HG03460 (cell line): ENCODE measurements around the gene MYRFL.
A peak's percentile ranks its signal among the peaks of the same experiment; 100 is the strongest.

ENCODE experiments used
- ATAC-seq: cut with Tn5 transposase; IDR thresholded peaks from one replicate; pipeline ENCODE4 v1.9.1; 2021; ENCODE audit not compliant: unreplicated experiment

Gene MYRFL

DNA sequence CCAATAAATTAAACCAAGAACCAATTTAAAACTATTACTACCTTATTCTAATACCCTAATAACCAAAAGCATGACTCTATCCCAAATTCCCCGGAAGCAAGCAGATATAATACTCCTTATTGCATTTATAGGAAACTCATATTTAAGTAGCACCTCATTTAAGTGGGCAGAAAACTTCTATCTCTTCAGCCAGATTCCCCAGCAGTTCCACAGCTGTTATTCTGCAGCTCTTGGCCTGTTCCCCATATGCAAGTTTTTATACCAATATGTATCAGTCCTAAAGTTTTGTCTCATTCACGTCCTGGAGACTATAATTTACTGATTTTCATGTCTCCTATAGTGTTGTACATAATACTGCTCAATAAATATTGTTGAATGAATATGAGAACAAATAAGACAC, 106.5 kb downstream of the MYRFL start:
- no peak for ATAC-seq

- no peak for ATAC-seq
Observed at GRCh38 chr12:69932154-69932553, 107.1 kb downstream of the MYRFL start.

- no peak for ATAC-seq
Observed at GRCh38 chr12:69932676-69933552, 107.9 kb downstream of the MYRFL start.

- no peak for ATAC-seq
Observed at GRCh38 chr12:69934011-69934410, 109.0 kb downstream of the MYRFL start.

DNA sequence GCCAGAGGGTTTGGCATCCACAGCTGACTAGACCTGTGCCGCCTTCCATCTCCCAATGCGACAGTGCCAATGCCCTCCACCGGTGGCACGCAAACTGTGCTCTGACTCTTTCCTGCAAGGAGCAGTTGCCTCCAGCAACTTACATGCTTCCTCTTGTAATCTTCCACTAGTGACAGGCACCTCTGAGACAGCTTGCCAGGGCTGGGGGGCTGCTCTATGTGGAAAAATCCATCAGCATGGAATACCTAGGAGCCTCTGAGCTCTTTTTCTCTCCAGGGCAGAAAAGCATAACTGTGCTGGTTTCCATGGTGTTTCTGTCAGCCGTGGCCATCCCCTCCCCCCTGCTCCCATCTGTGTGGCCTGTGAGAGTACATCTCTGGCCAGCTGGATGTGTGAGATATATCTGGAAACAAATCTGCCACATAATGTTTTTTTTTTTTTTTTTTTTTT, 110.6 kb downstream of the MYRFL start:
- no peak for ATAC-seq

DNA sequence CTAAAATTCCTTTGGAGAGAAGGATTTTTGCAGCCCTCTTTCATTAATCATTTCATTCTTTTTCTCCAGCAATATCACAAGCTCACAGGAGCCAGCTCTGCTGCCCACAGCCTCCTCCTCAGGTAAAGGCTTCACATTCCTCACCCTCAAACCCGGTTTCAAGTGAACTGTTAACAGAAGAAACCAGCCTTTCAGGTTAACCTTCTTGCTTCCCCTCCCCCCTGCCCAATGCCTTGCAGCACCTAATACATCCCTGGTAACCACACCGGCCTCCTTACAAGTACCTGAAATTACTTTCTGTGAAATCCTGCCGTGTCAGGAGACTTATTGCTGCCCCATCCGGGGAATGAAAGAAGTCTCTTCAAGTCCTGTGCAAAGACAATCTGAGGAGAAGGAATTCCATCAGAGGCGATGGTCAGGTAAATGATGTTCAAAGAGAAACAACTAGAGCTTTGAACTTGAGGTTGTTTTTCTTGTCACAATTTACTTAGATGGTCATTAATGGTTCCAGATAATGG, 111.2 kb downstream of the MYRFL start:
- ATAC-seq: no peak

GRCh38 chr12:69936766-69937165, 111.7 kb downstream of the MYRFL start:
- ATAC-seq: no peak

GRCh38 chr12:69947123-69947522, 122.1 kb downstream of the MYRFL start:
- no peak for ATAC-seq

- no peak for ATAC-seq
Observed at GRCh38 chr12:69947897-69948296, 122.9 kb downstream of the MYRFL start.

DNA sequence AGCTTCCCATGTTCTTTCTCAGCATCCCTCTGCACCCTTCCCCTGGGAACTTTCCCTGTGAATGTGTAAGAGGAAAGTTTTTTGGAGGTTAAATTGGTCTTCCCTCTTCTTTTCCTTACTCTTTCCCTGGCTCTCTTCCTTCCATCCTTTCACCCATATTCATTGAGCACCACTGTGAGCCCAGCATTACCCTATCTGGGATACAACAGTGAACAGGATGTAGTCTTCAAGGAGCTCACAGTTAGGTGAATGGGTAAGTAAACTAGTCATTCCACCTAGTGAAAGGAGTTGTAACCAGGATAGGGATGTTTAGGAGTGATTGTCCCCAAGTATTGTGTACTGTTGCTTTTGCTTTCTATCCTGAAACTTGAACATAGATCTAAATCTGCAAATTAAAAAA, 123.8 kb downstream of the MYRFL start:
- ATAC-seq: no peak

- no peak for ATAC-seq
Observed at GRCh38 chr12:69949311-69950002, 124.4 kb downstream of the MYRFL start.

- ATAC-seq: no peak
Observed at GRCh38 chr12:69951108-69951507, 126.1 kb downstream of the MYRFL start.

GRCh38 chr12:69952890-69953289, 127.9 kb downstream of the MYRFL start:
- no peak for ATAC-seq

DNA sequence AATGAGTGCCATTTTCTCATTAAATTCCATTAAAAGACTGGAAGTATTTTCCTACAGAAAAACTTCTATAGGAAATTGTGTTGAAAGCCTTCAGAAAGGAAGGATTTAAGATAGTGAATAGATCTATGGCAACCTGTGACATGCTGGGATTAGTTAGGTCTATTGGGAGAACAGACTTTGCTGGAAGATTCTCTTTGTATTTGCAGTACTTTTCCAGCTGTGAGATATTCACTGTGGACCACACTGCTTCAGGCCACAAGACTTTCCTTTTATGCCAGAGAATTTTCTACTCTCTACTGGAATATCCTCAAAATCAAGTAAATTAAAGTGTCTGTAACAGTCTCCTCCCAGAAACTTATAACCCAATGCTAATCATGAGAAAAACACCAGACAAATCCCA, 136.2 kb downstream of the MYRFL start:
- no peak for ATAC-seq

GRCh38 chr12:69966409-69966808, 141.4 kb downstream of the MYRFL start:
- no peak for ATAC-seq

- no peak for ATAC-seq
Observed at GRCh38 chr12:69966839-69967238, 141.8 kb downstream of the MYRFL start.

DNA sequence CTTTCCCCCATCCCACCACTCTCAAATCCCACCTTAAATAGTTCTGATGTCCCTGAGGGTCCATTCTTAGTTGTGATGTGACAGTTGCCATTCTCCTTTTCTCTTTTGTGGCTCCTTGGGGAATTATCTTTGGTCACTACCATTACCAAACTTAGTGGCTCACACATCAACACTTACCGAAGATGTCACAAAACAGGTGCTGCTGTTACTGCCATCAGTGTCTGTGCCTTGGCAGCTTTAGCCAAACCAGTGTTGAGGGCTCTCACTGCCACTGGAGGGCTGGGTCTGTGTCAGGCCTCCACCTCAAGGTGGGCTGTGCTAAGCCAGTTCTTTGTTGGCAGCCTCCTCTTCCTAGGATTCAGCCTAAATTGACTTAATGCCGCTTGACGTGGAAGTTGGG, 144.0 kb downstream of the MYRFL start:
- no peak for ATAC-seq

GRCh38 chr12:69972136-69972535, 147.1 kb downstream of the MYRFL start:
- no peak for ATAC-seq

DNA sequence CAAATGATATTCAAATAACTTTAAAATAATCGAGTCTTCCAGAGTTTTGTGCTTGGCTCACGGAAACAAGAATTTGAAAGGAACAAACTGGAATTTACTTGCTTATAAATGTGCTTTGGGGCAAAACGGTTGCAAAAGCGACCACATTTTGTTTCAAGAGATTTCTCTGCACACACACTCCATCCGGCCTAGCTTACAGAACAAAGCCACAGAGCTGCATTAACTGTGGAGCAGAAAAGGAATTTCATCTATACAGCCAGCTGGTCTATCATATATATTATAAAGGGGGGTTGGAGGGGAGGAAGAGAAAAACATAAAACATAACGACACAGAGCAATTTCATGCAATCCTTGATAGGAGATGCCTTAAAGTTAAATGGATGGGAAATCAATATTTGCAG, 153.0 kb downstream of the MYRFL start:
- no peak for ATAC-seq

- no peak for ATAC-seq
Observed at GRCh38 chr12:69981881-69982475, 157.0 kb downstream of the MYRFL start.

DNA sequence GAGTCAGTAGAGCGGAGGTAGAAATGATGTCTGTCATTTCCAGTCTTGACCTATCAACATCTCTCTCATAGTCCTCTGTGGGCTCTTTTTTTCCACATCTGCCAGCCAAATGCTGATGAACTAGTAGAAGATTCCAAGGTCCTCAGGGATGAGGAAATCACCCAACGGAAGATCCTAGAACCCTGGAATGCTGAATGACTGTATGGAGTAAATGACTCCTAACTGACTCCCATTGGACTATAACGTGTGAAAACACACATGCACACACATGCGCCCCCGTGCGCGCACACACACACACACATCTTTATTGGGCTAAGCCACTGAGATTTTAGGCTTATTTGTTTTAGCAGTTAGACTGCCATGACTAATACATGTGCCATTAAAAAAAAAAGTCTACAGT, 159.2 kb downstream of the MYRFL start:
- no peak for ATAC-seq

DNA sequence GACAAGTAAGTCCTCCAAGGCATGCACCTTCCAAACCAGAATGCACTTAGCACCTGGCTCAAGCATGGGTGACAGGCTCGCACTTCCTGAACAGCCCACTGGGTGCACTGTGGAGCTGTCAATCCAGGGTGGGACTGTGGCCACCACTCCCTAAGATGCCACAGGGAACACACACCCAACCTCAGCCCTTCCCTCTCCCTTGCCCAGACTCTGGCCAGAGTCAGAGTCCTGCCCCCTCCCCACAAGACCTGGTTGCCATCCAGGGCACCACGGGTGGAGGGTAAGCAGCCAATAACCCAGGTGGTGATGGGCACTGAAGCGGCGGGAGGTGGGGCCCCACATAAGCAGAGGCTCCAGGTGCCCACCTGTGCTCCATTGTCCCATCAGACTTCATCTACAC, 160.6 kb downstream of the MYRFL start:
- ATAC-seq: peak; percentile 84
